NCI-H1105 (cell line): ENCODE measurements around the gene DPP6.
"Not testable (repeated sequence)": the region's sequence is repeated elsewhere in the genome, so short reads cannot be mapped to it uniquely, and the experiment has no call there.

ENCODE experiments used
- DNase-seq: peaks from one replicate; lab custom pipeline; 2025; lab: John Stamatoyannopoulos, UW

The DPP6 gene

GRCh38 chr7:154072395-154073181 is 20.4 kb downstream of the DPP6 start:
- DNase-seq, result not testable (repeated sequence)

GRCh38 chr7:154078523-154078922 is 26.3 kb downstream of the DPP6 start:
- not testable (repeated sequence) for DNase-seq

DNA sequence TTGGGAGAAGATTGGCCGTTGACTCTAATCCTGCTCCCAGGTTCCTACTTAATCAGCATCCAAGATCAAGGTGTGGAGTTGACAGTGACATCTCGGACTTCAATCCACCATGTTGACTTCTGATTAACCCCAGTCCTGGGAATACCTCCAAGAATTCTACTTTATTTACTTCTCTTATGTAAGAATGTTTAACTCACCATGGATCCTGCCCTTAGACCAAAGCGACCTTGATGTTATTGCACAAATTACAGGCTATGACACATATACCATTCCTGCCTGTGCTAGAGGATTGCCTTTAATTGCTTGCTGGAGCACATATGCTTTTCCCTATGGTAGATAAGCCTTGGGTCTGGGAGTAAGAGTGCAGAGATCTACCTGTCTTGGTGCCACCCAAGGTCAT is 28.1 kb downstream of the DPP6 start:
- not testable (repeated sequence) for DNase-seq

GRCh38 chr7:154087037-154087725 is 35.0 kb downstream of the DPP6 start:
- DNase-seq, result not testable (repeated sequence)

- DNase-seq, result not testable (repeated sequence)
Observed at GRCh38 chr7:154092093-154092492, 39.9 kb downstream of the DPP6 start.

GRCh38 chr7:154095201-154095600 is 43.0 kb downstream of the DPP6 start:
- not testable (repeated sequence) for DNase-seq

- DNase-seq, result not testable (repeated sequence)
Observed at GRCh38 chr7:154105063-154105462, 52.9 kb downstream of the DPP6 start.

GRCh38 chr7:154109615-154110014 is 57.4 kb downstream of the DPP6 start:
- not testable (repeated sequence) for DNase-seq

- not testable (repeated sequence) for DNase-seq
Observed at GRCh38 chr7:154113732-154114351, 61.6 kb downstream of the DPP6 start.

GRCh38 chr7:154117411-154118390 is 65.5 kb downstream of the DPP6 start:
- DNase-seq, result not testable (repeated sequence)

DNA sequence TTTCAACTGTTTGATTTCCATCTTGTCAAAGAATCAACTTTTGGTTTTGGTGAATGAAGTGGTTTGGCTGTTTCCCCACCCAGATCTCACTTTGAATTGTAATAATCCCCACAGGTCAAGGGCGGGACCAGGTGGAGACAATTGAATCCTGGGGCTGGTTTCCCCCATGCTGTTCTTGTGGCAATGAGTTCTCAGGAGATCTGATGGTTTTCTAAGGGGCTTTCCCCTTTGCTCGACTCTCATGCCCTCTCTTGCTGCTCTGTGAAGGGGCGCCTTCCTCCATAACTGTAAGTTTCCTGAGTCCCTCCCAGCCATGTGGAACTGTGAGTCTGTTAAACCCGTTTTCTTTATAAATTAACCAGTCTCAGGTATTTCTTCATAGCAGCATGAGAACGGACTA is 68.6 kb downstream of the DPP6 start:
- not testable (repeated sequence) for DNase-seq

GRCh38 chr7:154122720-154123119 is 70.5 kb downstream of the DPP6 start:
- not testable (repeated sequence) for DNase-seq

- not testable (repeated sequence) for DNase-seq
Observed at GRCh38 chr7:154123397-154123796, 71.2 kb downstream of the DPP6 start.

DNA sequence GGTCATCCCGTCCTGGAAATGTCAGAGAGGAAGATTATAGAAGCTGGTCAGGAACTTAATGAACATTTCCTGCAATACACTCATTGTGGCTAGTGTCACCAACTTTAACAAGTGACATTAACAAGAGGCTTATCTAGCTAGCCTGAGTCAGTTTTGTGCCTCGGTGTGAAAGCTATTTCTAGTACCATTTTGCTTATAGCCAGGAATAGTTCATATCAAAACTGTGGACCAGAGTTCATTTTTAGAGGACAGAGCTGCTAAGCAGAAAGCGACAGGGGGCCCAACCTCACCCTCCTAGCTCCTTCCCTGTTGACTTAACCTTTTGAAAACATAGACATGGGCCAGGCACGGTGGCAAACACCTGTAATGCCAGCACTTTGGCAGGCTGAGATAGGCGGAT is 76.9 kb downstream of the DPP6 start:
- not testable (repeated sequence) for DNase-seq

DNA sequence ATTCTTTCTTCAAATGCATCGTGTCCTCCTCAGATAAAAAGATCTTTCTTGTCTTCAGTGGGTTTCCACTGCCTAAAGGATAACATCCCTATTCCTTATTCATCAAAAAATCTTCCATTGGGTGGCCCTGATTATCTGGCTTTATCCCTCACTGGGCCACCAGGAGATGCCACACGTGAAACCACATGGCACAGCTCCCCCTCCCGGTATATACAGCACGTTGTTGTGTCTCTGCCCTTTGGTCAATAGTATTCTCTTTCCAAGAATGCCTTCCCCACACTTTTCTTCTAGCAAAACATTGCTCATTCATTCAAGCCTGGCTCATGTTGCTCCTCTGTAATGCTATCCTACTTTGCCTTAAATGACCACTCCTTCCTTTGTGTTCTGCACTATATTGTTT is 80.4 kb downstream of the DPP6 start:
- not testable (repeated sequence) for DNase-seq

DNA sequence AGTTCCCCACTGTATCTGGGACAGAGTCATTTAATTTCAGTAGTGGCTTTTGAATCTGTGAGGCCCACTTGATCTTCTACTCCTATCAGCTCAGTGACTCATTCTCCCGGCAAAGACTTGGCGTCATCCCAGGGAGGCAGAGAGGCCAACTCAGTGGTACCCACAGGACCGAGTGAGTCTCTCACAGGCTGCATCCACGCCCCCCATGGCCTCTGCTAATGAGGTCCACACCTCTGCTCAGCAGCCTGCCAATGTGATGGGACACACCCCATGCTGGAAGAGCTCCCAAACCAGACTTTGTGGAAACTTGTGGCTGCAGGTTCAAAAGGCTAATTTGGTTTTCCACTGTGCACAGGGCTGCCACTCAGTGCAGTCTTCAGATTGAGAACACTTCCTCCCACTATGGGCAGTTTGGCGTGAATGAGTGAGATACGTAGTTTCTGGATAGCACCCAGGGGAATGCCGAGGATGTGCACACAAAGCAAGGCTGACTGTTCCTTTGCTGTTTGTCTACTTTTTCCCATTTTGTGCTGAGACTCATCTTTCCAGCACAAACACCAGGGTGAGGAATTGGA is 81.6 kb downstream of the DPP6 start:
- not testable (repeated sequence) for DNase-seq

GRCh38 chr7:154134698-154135097 is 82.5 kb downstream of the DPP6 start:
- not testable (repeated sequence) for DNase-seq

DNA sequence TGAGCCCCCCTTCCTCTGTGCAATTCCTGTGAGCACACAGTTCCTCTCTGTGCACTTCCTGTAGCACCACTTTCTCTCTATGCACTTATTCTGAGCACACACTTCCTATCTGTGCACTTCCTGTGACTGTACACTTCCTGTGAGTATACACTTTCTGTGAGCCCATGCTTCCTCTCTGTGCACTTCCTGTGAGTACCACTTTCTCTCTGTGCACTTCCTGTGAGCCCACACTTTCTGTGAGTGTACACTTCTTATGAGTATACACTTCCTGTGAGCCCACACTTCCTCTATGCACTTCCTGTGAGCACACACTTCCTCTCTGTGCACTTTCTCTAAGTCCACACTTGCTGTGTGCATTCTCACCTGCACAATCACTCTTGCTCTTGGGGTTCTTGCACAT is 83.4 kb downstream of the DPP6 start:
- DNase-seq, result not testable (repeated sequence)

- DNase-seq, result not testable (repeated sequence)
Observed at GRCh38 chr7:154145922-154146706, 93.9 kb downstream of the DPP6 start.

- DNase-seq, result not testable (repeated sequence)
Observed at GRCh38 chr7:154146707-154147038, 94.5 kb downstream of the DPP6 start.
